ENCODE data around the gene SH3PXD2A.
"Not testable (repeated sequence)": the region's sequence is repeated elsewhere in the genome, so short reads cannot be mapped to it uniquely, and the experiment has no call there.

Gene SH3PXD2A

GRCh38 chr10:103849880-103850571 lies 5.3 kb downstream of the SH3PXD2A start:
- DNase-seq, result no peak

GRCh38 chr10:103849212-103849877 lies 6.0 kb downstream of the SH3PXD2A start:
- DNase-seq, result no peak

GRCh38 chr10:103847909-103848468 lies 7.4 kb downstream of the SH3PXD2A start:
- DNase-seq, result no peak

DNA sequence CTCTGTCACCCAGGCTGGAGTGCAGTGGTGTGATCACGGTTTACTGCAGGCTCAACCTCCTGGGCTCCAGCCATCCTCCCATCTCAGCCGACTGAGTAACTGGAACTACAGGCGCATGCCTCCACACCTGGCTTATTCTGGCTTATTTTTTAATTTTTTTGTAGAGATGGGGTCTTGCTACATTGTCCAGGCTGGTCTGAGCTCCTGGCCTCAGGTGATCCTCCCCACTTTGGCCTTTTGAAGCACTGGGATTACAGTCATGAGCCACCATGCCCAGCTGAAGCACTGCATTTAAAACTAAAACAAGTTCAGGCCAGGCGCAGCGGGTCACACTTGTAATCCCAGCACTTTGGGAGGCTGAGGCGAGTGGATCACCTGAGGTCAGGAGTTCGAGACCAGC lies 8.0 kb downstream of the SH3PXD2A start:
- no peak for DNase-seq

GRCh38 chr10:103845972-103846371 lies 9.4 kb downstream of the SH3PXD2A start:
- DNase-seq, result peak in 1 of 2 experiments; percentile 17

- not testable (repeated sequence) for DNase-seq
Measured at GRCh38 chr10:103845346-103845745, 10.0 kb downstream of the SH3PXD2A start.

DNA sequence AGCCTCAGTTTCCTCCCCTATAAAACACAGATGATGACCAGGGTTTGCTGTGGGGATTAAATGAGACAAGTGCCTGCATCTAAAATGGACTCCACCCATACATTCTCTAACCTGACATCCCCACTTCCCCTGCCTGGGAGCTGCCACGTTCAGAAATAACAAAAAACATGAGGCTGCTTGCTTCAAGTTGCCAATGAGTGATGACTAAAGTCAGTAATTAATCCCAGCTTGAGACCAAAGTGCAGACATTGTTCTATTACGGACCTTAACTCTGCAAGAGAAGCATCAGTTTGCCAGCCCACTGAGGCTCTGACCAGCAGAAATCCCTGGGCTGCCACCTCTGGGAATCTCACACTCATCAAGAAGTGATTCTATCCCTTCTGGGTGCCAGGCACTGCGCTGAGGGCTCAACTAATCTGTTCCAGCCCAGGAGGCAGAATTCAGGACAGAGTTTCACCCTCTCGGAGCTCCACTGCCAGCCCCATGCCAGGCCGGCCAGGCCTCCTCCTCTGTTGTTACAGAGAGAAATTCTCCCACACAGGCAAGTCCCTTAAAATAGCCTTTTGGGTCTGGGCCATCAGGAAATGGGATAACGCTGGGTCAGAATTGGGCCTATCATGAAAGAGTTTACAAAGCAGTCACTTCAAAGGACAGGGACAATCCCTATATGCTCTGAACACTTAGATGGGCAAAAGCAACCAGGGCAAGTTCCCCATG lies 11.4 kb downstream of the SH3PXD2A start:
- no peak for DNase-seq

DNA sequence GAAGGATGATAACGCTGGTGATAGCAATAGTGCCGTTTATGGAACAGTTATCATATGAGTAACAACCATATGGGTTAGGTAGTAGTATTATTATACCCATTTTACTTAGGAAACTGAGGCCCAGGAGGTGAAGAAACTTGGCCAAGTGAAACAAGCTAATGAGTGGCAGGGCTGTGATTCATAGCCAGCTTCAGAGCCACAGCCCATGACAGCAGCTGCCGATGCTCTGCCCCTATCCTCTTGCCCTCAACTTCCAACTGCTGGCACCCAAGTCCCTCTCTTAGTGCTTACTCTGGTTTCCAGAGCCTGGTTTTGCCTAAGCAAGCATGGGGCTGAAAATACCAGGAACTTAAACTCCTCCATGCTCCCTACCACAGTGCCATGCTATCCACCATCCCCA lies 12.3 kb downstream of the SH3PXD2A start:
- DNase-seq, result no peak

GRCh38 chr10:103842605-103843004 lies 12.8 kb downstream of the SH3PXD2A start:
- DNase-seq, result no peak

DNA sequence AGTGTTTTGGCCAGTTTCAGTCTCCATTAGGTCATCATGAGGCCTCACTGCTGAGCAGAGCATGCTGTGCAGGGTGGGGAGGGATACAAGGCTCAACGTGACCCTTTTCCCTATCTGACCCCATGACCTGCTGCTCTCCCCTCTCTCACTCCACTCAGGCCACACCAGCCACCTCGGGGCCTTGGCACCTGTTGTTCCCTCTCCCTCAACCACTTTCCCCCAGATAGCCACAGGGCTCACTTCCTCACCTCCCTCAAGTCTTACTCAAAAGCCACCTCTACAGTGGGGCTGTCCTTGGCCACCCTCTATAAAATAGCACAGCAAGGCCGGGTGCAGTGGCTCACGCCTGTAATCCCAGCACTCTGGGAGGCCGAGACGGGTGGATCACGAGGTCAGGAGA lies 13.9 kb downstream of the SH3PXD2A start:
- no peak for DNase-seq

- no peak for DNase-seq
Measured at GRCh38 chr10:103840740-103841070, 14.7 kb downstream of the SH3PXD2A start.

DNA sequence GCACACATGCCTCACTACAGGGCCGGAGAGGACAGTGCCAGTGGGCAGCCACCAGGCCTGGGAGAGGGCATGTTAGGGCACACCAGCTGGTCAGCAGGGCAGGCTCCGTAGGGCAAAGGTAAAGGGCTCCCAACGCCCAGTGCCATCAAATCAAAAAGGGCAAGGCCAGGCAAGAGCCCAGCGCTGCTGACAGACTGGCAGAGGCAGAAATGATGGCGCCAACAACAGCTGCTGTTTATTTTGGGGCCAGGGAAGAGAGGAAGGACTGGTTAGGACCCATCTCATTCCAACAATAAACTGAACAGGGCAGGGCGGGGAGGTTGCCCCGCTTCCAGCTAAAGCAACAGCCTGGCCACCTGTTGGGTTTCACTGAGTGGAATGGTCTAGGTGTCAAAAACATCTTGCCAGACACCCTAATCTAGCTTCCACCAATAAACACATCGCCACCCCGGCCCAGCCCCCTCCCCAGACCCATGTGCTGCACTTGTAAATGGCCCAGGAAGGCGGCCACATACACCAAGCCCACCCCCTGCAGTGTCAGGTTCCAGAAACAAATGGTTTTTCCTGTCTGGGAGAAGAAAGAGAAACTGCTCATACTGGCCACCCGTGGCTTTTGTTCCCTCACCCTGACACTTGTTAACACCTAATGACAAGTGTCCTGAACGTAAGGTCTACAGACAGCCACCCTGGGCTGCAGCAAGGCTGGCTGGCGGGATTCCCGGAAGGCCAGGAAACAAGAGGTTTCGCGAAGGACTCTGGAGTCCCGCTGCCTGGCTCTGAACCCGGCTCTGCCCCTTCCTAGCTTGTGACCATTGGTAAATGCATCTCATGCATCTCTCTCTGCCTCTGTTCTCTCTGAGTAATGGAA lies 15.3 kb downstream of the SH3PXD2A start:
- no peak for DNase-seq

DNA sequence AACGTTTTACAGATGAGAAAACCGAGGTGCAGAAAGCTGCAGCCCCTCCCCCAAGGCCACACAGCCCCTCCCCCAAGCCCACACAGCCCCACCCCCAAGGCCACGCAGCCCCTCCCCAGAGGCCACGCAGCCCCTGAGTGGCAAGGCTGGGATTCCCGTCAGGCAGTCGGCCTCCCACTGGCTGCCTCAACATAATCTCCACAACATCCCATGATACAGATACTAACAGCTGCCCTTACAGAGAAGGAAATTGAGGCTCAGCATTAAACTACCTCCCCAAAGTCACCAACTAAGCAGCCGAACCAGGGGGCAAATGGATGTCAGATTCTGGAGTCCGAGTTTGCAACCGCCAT lies 15.9 kb downstream of the SH3PXD2A start:
- no peak for DNase-seq

- no peak for DNase-seq
Measured at GRCh38 chr10:103838862-103839518, 16.4 kb downstream of the SH3PXD2A start.

GRCh38 chr10:103838070-103838395 lies 17.3 kb downstream of the SH3PXD2A start:
- no peak for DNase-seq

GRCh38 chr10:103837370-103838069 lies 17.9 kb downstream of the SH3PXD2A start:
- DNase-seq, result no peak

DNA sequence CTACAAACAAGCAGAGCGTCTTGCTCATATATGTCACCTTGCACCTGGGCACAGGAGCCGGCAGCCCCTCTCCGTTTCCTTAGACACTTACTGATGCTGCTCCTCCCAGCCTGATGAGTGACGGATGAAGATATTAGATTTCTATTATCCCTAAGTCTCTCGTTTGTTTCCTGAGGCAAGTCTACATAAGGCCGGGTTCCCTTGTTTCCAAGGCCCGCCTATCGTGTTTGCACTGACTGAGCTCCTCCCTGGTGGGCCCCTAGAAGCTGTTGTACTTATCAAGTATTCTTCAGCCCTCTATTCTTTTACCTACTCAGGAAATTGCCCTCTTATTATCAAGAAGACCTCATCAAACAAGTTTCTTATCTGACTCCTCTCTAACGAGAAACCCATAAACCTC lies 18.5 kb downstream of the SH3PXD2A start:
- DNase-seq, result no peak

DNA sequence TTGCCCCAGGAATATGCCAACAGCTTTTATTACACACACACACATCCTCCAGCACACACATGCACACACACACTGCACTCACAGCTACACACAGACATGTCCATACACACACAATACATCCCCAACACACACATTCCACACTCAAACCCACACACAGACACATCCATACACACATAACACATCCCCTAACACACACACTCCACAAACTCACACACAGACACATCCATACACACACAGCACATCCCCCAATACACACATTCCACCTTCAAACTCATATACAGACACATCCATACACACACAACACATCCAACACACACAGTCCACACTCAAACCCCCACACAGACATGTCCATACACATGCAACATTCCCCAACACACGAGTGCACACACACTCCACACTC lies 19.1 kb downstream of the SH3PXD2A start:
- no peak for DNase-seq

DNA sequence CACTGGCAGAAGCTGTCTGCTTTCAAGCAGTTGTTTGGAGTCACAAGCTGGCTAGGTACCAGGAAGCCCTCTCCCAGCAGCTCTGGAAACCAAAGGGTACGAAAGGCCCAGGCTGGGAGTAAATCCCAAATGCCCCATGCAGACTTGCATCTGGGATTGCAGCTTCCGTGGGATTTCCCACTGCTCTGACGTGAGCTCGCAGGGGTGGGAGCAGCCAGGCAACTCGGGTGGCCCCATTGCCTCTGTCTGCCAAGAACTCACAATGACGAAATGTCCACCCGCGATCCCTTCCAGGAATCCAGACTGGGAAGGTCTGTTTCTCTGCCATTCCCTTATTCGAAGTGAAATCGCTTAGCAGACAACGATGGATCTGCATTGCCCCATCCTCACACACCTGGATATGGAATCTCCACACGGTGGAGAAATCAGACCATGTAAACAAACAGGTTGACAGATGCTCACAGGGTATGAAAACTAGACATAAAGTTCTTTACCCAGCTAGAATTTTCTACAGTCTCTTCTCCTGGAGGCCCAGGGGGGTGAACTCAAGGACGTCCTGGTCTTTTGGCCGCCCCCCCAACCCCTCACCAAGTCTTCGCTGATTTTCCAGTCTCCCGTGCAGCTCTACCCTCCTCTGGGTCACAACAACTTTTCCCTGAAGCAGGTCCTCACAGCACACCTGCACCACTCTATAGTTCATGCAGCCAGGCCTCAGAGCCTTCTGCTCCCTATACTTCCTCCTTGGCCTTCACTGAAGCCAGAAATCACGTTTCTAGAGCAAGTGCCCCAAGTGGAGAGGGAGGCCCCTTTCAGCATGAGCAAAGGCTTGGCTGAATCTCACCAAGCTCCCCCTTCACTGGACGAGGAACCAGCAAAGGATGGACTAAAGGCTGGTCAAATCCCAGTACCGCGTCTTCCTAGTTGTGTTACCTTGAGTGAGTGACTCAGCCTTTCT lies 20.0 kb downstream of the SH3PXD2A start:
- DNase-seq, result no peak

GRCh38 chr10:103834436-103835095 lies 20.8 kb downstream of the SH3PXD2A start:
- DNase-seq, result no peak

Data from stimulated activated CD4-positive, alpha-beta T cell treated with anti-CD3 and anti-CD28 coated beads, Interleukin-4, amount 100 ng/mL, for 4 hours (primary cell).